ENCODE results near the gene CBX5.

Gene CBX5

DNA sequence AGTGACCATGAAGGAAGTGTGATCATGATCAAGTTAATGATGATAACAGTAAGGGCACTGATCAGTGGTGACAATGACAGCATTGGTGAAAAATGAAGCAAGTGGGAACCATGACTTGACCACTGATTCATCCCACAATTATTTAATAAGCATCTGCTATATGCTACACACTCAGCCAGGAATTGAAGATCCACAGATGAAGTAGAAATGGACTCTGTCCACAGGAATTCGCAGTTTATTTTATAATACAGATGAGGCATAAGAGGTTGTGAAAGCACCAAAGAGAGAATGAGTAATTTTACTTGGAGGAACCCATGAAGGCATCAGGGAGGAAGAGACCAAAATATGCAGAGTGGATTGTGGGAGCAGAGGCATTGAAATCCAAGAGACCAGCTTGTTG, 57.3 kb downstream of the CBX5 start:
- peak; percentile 97 for DNase-seq

DNA sequence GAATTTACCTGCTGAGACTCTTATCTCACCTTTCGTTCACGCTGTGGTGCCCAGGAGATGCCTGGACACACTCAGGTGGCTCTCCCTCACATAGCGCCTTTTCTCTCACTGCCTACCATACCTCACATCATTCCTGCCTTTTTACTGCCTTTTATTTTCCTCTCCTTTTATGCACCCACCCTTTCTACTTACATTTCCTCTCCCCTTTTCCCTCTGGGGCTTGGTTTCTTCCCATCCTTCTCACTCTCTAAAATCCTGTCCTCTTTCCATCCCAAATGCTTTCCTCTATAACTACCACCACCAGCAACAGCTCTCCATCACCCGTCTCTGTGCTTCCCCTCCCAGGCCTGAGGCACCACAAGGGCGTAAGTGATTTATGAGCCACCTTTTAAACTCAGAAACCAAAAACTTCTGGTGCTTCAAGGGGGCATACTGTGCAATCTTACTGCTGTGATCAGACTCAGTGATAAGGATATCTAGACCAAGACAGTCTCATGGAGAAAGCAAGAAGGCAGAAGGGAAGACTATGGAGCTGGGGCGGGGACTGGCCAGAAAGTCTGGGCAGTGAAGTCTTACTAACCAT, 58.4 kb downstream of the CBX5 start:
- DNase-seq: no peak

DNA sequence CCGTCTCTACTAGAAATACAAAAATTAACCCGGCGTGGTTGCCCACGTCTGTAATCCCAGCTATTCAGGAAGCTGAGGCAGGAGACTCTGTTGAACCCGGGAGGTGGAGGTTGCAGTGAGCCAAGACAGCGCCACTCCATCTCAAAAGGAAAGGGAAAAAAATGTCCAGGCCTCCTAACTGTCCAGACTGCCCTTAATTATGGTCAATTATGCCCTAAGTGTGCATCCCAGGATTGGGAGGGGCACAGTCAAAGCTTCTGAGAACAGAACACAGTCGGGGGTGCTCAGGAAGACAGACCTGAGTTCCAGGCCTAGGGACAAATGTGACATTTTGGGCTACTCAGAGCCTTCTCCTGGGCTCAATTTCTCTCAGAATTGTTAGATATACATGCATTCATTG, 59.4 kb downstream of the CBX5 start:
- no peak for DNase-seq

DNA sequence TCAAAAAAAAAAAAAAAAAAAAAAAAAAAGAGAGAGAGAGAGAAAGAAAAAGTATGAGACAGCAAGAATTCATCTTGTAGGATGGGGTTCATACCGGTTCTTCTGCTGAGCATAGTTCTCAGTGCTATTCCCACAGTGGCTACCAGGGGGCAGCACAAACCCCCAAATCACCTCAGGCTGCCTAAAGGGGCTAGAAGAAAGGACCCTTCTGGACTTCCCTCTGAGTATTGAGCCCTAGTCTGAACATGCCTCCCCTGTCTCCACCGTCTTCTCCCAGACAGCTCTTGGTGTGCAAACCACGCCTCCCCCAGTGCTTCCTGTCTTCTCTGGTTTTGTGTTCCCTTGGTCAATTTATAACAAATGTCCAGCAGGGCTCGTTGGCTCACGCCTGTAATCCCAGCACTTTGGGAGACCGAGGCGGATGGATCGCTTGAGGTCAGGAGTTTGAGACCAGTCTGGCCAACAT, 59.8 kb downstream of the CBX5 start:
- peak; percentile 77 for DNase-seq

DNA sequence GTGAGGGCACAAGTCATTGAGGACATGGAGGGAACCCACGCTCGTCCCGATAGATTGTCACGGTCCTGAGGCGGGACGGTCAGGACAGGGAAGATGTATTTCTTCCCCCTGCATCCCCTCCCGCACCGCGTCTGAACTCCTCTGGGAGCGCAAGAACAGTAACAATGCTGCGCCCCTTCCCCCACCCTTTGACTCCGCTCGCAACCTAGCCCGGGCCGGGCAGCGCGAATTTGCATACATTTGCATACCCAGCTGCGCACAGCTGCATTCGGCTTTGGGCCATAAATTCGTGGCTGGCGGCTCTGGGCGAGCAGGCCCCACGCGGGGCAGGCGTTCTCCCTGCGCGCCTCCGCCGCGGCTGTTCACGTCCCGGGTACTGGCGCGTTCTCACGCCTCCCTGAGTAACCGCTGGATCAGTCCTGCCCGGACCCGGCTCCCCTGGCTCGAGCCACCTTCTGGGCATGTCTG, 62.1 kb downstream of the CBX5 start:
- DNase-seq: no peak

DNA sequence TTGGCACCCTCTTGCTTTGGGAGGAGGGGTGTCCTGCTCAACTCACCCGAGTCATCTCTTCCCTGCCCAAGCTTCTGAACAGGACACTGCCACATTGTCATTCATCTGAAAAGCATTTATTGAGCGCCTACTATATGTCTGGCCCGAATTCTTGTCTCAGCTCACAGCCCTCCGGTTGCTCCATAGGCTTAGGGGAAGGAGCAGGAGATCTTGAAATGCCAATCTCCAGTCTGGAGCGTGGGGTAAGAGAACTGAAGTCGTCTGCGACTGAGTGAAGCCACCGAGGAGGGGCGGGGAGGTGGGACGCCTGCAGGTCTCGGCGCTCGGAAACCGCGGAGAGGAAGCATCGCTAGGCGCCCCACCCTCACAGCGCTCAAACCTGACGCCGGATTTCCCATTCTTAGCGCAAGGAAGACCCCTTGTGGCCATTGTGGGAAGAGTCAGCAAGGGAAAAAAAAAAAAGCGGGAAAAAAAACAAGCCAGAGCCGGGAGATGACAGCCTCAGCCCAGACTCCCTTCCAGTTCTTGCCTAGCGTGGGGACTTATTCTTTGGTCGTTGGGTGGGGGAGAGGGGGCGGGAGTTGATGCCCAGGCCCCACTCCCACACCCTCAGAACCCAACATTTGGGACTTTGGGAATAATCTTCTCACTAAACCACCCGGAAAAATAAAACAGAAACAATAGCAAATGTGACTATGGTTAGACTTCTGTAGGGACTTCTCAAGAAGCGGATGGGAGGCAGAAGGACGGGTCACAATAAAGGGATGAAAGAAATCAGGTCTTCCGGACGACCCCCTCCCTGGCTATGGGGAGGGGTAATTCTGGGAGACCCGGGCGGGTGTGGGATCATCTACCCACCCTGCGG, 62.9 kb downstream of the CBX5 start:
- DNase-seq: peak; percentile 80

DNA sequence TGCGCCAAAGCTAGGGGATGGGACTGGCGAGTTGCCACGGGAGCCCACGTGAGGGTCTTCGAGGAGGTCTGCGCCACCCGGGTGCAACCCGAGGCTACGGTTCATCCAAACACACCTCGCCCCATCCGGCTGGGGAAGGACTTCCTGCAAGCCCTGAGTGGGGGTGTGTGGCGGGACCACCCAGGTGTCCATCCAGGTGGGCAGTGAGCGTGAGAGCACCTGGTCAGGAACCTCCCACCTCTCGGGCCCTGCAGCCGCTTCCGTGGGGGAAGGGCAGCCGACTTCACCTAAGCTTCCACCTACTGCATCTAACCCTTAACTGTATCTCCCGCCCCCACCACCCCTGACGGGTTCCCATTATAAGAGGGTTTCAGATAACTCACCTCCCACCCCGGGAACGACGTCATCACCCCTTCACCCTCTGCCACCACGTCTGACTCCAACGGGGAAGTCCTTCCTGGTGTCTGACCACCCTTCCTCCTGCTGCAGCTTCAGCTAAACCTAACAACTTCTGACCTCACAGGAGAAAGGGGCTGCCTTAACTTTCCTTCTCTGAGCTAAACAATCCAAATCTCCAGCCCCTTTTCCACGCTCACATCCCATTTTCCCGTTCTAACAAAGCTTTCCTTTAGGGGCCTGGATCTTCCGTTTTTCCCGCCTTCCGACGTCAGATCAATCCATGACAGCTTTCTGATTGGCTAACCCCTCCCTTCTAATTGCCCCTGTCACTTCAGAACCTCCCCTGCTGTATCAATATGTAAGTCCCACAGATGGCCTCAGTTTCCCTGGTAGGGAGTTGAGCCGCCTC, 63.7 kb downstream of the CBX5 start:
- no peak for DNase-seq

DNA sequence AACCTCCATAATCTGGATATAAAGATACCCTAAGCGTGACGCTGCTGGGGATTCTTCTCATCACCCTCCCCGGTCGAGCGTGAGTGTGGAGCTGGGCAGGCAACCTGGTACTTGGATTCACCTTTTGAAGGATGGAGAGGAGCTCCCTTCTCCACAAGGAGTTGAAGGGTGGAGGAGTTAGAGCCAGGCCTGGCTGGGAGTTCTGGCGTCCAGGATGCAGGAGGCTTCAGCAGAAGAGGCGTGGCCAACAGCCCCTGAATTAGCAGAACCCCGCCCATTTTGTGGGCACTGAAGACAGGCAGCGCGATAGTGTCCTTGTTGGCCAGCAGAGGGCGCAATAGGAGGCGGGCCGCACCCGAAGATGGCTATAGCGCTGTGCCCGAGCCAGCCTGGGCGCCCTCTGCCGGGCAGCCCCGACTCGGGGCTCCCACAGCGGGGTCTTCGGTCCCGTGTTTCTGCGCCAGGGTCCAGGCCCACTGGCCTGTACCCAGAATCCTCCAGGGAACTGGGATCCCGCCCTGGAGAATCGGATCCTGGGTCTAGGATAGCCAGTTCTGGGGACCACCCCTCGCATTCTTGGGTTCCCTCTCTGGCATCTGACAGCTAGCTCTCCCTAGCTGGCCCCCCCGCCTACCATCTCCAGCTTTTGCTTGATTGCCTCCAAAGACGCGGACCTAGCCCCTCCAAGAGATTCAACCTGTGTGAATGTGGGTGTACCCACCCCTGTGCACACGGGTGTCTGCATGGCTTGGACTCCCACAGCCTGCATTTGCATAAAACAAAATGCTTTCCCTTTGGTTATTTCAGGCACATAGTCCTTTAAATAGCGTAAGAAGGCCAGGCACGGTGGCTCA, 65.1 kb downstream of the CBX5 start:
- DNase-seq: peak; percentile 89

DNA sequence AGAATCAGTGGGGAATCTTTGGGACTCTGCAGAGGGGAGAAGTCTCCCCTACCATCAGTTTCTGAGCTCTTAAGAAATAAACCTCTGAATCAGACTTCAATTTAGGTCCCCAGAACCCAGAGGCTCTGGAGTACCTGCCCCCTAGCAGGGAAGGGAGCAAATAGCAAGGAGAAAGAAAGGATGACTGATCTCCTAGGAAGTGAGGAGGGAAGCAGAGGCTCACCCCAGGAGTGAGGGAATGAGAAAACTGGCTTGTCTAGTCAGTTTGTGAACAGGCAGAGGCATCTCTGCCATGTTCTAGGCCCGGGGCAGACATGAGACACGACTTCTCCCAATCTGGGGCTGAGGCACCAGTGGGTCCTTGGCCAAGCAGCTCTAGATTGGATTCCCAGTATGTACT, 66.8 kb downstream of the CBX5 start:
- DNase-seq: no peak

DNA sequence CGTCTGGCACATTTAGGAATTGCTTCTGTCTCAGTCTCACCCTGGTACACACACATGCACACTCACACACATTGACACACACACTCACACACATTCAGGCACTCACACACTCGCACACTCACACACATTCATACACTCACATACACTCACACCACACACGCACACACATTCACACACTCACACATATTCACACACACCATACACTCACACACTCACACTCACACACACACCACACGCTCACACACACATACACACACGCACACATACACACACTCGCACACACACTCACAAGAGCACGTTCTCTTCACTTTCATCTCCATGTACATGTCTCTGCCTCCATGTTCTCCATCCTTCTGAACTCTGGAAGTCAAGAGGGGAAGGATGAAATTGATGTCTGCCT, 68.0 kb downstream of the CBX5 start:
- no peak for DNase-seq

DNA sequence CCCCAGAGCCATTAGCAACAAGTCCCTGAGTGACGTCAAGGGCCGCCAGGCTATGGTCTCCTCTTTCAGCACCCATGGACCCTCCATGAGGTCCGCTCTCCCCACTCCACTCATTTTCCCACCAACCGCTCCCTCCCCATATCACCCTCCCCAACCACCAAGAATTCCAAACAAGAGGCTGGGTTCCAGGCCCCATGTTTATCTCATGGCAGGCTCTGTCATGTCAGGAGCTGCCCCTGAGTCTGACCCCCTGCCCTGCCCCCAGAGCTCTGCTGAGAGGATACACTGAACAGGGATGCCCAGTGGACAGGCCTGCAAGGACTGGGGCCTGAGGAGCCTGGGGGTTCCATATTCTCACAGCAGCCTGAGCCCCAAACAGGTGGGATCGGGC, 69.5 kb downstream of the CBX5 start:
- DNase-seq: no peak

DNA sequence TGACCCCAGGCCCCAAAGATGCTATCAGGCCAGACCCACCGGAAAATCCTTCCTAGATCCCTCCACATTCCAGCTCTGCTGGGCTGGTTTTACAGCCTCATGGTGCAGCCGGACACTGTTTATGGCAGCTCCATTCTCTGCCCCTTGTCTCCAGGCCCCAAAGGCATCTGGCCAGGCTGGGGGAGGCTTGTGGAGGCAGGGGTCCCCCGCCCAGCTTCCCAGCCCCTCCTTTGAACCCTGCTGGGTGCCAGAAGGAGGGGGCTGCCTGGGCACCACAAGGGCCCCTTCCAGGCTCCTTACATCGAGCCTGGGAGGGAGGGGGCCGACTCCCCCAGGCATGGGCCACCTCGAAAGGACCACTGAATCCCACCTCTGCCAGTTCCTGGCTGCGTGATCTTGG, 71.3 kb downstream of the CBX5 start:
- no peak for DNase-seq

DNA sequence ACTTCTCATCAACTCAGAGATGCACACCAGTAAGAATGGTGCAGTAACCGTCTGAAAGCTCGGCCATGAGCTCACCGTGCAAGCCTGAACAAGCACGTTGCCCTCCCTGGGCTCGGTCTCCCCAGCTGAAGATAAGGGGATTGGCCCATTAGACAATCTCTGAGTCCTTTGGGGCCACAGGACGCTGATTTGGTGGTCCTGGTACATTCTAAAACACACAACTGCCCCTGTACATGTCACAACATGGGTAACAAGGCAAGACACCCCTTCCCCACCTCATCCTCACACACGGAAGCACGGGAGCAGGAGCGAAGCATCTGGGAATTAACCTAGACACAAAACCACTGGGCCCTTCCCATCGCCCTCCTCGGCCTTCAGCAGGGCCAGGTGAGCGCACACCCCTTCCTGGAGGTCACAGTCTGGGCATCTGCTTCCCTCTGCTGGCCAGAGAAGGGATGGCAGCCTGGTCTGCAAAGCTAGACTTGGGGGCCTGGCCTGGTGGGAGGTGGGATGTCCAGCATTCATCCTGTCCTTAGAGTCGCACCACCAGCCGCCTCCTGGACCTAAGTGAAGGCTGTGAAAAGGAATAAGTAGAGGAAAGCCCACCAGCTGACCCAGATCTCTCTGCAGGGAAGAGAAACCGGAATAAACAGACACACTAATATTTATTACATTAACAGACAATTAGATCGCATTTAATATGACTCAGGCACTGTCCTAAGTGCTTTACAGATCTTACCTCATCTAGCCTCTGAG, 72.2 kb downstream of the CBX5 start:
- peak; percentile 36 for DNase-seq

DNA sequence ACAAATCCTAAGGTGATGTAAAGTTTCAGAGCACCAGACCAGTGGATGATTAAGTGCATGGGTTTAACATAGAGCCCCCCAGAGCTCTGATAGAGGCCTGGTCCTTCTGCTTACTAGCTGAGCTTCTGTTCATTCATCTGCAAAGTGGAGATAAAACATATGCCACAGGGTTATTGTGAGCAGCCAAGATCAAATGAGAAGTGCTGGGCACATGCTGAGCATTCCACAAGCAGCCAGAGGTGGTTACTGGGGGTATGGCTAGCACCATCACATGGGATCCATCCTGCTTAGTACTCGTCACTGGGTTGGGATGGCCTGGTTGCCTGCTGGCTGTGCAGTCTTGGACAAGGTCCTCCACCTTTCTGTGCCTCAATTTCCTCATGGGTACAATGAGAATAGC, 73.1 kb downstream of the CBX5 start:
- no peak for DNase-seq

DNA sequence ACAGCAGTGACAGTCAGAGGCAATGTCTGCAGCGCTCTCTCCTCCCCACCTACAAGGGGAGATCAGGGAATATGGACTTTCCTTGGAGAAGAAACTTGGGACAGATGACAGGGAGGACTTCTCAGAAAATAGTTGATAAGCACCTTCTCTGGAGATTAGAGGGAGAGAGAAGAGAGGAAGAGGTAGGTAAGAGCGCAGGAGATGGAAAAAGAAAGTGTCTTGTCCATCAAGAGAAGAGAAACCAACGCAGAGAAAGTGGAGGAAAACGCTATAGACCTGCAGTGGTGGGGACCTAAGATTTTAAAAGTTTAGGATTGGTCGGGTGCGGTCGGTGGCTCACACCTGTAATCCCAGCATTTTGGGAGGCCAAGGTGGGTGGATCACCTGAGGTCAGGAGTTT, 75.6 kb downstream of the CBX5 start:
- DNase-seq: no peak

DNA sequence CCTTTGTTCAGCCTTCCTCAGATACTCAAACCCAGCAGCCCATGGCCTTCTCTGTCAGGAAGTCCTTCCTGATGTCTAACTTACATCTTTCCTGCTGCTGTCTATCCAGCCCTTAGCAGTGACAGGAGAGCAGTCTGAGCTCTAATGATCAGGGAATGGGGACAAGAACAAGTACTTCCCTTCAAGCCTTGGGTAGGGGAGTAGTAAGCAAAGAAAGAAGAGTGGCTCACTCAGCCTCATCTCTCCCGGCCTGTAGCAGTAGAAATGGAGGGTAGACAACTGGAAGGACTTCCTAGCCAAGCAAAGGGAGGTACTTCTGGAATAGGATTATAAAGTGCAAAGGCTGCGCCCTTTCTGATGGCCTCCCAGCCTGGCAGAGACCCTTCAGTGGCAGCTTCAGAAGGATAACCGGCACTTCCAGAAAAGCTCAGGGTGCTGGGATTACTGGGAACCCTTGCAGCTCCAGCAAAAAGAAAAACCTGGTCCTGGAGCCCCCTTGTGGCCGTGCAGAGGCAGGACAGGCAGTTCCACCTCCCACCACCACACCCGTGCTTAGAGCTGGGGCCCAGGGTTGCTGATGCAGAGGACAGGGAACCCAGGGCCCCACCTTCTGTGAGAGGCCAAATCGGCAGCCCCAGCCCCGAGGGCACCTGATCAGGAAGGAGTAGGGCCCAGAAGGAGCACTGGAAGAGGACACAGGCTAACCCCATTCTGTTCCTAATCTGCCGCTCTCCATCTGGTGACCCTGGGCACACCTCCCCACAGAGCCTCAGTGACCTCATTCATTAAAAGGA, 78.7 kb downstream of the CBX5 start:
- DNase-seq: peak; percentile 69

DNA sequence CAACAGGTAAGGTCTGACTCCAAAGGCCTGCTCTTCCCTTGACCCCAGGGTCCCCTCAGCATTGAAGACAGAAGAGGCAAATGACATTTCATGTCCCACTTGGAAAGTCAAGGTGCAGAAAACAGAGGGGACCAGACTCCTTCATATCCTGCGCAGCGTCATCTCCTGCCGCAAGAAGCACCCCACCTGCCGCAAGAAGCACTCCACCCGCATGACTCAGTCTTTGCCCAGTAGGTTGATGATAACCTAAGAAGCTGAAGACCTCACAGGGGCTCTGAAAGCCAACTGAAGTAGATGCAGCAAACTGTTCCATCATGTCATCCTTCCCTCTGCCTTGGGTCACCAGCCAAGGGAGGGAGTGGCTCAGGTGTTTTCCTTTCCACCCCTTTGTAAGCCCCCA, 79.5 kb downstream of the CBX5 start:
- no peak for DNase-seq

DNA sequence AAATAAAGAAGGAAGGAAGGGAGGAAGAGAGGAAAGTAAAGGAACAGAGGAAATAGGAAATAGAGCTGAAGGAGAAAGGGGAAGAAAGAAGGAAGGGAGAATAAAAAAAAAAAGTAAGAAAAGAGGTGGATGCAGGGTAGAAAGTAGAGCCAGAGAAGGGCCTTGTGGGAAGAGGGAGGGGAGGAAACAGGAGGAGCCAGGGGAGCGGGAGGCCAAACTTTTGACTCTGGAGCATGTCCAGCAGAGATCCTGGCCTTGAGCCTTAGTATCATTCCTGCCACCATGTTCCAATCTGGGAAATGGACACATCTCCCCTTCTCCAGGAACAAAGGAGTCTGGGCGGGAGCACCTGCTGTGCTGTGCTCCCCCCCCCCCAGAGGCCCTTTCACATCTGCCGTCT, 80.0 kb downstream of the CBX5 start:
- no peak for DNase-seq

DNA sequence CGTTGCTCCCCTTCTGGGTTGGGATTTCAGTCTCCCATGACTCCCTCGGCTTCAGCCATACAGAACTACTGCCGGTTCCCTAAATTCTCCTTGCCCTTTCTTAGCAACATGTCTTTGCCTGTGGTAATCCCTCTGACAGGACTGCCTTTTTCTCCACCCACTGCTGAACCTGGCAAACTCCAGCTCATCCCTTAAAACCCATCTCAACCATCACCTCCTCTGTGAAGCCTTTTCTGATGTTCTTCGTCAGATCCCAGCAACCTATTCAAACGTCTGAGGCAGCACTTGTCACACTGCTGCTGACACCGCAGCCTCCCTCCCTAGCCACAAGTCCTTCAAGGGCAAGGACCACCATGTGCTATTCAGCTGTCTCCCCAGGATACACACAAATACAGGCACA, 80.9 kb downstream of the CBX5 start:
- DNase-seq: no peak

DNA sequence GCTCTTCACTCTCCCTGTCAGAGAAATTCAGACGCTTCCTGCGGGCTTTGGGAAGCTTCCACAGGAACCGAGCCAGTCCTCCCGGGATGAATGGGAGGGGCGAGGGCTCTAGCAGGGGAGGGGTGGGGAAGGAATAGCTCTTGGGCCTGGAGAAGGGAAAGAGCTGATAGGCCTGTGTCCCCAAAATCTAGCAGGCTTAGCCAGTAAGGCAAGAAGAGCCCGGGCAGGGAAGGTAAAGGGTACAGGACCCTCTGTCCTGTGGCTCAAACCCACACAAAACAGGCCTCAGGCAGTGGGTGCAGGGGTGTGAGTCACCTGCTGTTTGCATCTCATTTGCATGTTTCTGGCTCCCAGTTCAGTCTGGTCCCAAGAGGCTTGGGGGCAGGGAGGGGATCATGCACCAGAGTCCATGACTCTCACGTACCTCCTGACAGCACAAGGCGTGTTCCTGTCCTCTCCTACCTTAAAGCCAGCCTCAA, 82.5 kb downstream of the CBX5 start:
- DNase-seq: peak; percentile 33

DNA sequence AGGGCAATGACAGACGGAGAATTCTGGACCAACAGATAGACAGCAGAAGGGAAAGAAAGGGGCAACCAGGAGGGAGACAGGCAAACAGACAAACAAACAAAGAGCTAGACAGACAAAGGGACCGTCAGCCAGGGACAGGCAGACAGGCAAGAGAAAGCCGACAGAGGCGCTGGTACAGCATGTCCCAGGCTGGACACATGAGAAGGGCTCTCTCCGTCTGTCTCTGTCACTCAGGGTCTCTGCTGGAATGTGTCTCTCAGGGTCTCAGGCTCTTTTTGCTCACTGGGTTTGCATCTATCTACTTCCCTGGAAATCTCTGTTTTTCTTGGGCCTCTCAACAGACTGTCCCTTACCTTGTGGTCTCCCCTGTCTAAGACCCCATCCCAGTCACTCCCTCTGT, 82.9 kb downstream of the CBX5 start:
- no peak for DNase-seq

Data from fibroblast of skin of scalp (primary cell).